CD1c-positive myeloid dendritic cell (primary cell): ENCODE measurements around the gene AGO1.

Experiments used
- DNase-seq: peaks from one replicate; pipeline ENCODE4 v3.0.0-alpha.2; 2016; ENCODE audit errors: extremely low spot score

The AGO1 gene

GRCh38 chr1:35882945-35883634 is at the start of gene AGO1:
TSS of gene AGO1 (plus strand) at chr1:35883209. CDS start at chr1:35883422, 213 bp downstream.
- peak; percentile 98 for DNase-seq

DNA sequence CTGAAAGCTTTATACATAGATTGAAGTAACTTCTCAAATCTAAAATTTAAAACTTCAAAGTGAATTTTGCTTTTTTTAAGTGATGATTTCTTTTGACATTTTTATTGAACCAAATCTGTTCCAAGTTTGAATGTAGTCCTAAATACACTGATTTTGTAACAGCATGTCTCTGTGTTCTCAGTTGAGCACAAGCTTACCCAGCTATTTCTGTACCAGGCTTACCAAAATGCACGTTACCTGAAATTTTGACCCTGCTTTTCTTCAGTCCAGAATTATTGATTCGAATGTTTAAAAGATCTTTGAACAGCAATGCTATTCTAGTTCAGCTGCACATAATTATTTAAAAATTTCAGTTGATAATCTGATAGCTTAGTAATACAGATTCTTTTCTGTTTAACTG is 49.6 kb upstream of the AGO1 start:
- DNase-seq: no peak

DNA sequence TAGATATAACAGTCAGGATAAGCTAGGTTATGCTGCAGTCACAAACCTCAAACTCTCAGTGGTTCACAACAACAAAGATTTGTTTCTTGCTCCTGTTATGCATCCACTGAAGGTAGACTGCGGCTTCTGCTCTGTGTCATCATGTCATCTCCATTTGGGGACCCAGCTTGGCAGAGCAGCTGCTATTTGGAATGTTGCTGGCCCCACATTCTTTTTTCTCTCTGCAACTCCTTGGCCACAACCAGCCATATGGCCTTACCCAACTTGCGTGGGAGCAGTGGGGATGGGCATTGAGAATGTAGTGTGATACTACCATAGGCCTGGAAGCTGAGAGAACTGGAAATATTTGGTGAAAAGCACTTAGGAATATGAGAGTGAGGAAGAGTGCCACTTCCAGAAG is 48.8 kb upstream of the AGO1 start:
- DNase-seq: no peak

DNA sequence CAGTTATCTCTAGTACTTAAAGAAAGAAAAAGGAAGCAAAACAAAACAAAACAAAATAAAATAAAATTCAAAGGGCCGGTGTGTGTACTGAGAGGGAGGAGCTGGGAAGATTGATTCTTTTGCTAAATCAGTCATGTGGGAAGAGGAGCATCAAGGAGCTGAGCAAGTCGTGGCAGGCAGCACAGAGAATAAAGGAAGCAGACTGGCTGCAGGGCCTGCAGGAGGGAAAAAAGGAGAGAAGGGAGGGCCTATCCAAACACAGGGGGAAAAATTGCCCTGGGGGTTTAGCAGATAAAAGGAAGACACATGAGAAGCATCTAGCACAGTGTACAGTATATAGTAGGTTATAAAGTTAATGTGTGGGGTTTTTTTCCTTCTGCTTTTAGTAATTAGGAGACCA is 47.6 kb upstream of the AGO1 start:
- DNase-seq: no peak

GRCh38 chr1:35836734-35837133 is 46.3 kb upstream of the AGO1 start:
- no peak for DNase-seq

- peak; percentile 63 for DNase-seq
Observed at GRCh38 chr1:35838693-35839245, 44.2 kb upstream of the AGO1 start.

GRCh38 chr1:35844826-35845225 is 38.2 kb upstream of the AGO1 start:
- no peak for DNase-seq

GRCh38 chr1:35845766-35846165 is 37.2 kb upstream of the AGO1 start:
- DNase-seq: no peak

- peak; percentile 60 for DNase-seq
Observed at GRCh38 chr1:35847935-35848565, 35.0 kb upstream of the AGO1 start.

DNA sequence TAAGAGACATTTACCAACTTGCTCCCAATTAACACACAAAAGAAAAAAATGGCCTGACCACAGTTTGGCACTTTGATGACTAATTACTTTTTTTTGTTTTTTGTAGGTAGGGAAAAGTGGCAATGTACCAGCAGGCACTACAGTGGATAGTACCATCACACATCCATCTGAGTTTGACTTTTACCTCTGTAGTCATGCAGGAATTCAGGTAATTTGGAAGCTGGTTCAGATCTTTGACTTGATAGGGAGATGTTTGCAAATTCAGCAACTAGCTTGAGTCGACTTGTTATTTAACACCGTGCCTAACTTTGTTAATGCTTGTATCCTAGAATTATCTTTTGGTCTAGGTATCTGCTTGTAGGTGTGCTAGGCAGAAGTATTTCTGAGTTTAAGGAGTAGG is 33.0 kb upstream of the AGO1 start:
- no peak for DNase-seq

DNA sequence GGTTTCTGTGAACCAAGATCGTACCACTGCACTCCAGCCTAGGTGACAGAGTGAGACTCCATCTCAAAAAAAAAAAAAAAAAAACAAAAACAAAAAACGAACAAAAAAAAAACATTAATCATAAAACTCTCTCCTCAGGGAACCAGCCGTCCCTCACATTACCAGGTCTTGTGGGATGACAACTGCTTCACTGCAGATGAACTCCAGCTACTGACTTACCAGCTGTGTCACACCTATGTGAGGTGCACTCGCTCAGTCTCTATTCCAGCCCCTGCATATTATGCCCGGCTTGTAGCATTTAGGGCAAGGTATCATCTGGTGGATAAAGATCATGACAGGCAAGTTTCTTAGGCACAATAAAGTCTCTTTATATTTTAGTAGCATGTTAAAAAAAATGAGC is 32.3 kb upstream of the AGO1 start:
- DNase-seq: no peak

DNA sequence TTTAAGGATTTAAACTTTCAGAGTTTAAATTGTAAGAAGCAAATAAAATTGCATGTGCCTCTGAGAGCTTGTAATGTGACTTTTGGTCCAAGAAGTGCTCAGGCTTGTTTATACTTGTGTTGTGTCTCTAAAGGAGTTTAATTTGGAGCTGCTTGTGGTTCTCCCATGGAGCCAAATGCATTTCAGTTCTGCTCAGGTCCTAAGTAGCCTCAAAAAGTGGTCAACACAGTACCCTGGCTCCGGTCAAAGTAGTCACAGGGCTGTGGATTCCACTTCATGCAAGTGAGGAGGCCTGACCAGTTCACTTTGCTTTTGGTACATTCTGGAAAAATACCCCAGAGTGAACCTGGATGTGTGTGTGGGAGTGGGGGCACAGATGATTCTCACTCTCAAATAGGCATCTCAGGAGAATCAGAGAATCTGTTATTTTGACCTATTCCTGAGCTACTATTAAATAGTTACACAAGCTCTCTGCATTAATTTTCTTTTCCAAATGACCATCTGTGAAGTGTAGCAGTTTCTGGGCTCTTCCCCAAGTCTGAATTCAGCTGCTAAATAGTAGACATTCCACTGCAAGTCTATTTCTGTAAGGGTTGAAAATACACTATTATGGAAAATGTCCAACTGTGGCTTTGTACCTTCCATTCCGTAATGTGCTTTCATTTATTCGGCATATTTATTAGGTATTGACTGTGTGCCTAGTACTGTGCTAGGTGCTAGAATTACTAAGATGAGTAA is 31.7 kb upstream of the AGO1 start:
- no peak for DNase-seq

GRCh38 chr1:35852241-35852640 is 30.8 kb upstream of the AGO1 start:
- no peak for DNase-seq

DNA sequence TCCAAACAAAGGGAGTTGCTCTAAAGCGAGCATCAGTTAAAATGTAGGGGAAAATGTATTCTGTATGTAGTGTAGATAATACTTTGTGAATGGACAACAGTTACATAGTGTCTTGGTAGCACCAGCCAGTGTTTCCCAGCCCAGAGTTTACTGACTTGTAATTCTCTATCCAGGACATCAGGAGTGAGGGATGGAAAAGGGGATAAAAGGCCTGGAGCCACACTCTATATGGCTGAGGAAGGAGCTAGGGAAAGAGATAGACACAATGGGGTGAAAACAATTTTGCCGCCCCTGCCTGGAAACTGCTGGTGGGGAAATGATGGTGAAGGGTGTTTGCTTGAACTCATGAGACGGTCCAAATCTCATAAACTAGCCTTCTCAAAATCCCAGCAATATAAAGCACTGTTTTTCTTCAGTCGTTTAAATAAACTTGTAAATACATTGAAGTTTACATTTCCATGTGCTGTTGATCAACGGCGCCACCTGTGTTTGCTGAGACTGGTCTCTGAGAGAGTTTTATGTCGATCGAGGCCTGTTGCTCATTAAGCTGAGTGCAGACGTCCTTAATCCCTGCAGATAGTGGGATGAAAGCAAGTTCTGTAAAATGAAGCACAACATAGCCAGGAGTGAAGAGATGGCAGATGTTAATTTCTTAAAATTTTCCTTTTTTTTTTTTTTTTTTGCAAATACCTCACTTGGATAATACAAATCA is 27.9 kb upstream of the AGO1 start:
- no peak for DNase-seq

DNA sequence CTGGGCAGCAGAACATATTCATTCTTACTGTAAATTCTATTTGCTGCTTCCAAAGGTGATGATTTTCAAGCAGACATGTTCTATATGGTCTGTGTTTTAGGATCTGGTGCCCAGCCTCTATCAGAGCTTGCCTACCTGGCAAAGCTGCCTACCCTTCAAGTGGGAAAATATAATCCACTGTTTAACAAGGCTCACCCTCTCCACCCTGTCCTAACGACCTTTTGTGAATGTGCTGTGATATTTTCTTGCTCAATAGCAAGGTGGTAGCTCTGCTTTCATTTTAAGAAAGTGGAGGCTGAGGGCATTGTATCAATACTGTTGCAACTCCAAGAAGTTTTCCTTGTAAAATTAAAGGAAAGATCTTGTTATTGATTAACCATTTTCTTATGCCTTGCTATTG is 26.0 kb upstream of the AGO1 start:
- DNase-seq: no peak

DNA sequence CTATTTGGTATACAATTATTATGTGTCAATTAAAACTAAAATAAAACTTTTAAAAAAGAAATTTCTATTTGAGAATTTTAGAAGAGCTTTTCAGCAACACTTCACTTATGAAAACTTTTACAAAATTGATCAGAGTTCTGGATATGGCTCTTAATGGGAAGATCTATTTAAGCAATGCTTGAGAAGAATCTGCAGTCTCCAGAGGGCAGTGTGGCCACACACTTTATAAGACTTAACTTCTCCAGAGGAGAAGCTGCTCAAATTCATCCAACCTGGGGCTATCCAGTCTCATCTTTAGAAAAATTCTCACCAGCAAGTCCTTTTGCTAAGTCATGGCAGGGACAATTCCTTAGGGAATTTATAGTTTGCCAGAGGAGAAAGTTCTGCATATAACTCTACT is 25.2 kb upstream of the AGO1 start:
- peak; percentile 35 for DNase-seq

DNA sequence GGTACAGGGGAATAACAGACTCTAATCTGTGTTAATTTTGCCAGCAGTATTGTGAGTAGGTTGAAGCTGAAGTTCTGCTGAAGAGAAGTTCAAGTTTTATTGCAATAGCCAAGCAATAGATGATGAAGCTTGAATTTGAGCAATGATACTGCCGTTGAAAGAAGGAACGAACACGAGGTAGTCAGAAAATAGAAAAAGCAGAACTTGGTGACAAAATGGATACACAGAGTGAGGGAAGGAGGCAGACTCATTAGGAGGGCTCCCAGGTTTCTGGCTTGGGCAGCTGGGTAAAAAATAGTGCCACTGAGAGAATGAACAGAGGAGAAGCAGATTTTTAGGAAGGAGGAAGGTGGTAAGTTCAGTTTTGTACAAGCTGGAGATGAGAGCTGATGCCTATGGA is 22.3 kb upstream of the AGO1 start:
- peak; percentile 52 for DNase-seq

GRCh38 chr1:35863136-35863535 is 19.9 kb upstream of the AGO1 start:
- DNase-seq: peak; percentile 31

GRCh38 chr1:35863881-35864625 is 19.0 kb upstream of the AGO1 start:
- DNase-seq: peak; percentile 37

DNA sequence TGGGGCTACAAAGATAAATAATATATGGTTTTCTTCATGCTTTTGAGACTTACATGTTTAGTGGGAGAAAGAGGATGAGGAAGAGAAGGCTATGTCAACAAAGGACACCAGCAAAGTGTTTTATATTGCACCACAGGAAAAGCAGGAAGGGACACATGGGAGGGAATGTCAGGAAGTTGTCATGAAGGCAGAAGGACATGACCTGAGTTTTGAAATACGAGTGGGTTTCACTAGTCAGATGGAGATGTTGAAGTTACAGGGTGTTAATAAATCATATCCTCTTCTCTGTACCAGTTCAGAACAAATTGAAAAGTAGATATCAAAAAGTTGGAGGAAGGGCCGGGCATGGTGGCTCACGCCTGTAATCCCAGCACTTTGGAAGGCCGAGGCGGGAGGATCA is 18.2 kb upstream of the AGO1 start:
- DNase-seq: peak; percentile 78

DNA sequence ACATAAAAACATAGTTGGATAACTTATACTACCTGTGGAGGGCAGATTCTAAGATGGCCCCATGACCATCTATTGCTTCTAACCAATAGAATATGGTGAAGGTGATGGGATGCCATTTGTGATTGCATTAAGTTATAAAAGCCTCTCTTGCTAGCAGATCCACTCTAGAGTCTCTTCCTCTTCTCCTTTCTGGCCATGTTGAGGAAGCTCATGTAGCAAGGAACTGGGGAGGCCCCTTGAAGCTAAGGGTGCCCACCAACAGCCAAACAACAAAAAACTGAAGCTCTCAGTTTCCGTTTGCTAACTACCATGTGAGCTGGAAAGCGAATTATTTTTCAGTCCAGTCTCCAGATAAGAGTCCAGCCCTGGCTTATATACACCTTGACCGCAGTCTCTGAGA is 16.0 kb upstream of the AGO1 start:
- peak; percentile 51 for DNase-seq
